ENCODE measurements around the gene KLF2.

KLF2 gene

DNA sequence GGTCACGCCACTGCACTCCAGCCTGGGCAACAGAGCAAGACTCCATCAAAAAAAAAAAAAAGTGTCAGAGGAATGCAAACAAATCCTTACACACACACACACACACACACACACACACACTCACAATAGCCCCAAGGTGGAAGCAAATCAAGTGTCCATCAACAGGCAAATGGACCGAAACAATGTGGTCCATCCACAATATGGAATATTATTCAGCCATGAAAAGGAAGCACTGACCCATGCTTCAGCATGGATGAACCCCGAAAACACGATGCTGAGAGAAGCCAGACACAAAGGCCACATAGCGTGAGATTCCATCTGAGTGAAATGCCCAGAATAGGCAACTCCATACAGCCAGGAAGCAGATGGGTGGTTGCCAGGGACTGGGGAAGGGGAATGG is 16.5 kb upstream of the KLF2 start:
- Histone ChIP-seq H3K4me3 (ENCODE audit: insufficient read depth, low read depth, low read length) (no peak overlapping the region), H3K9me3 (ENCODE audit: control insufficient read depth, low read length) (no peaks in the 10 kb centered on the region), H3K36me3 (ENCODE audit: control insufficient read depth, insufficient read depth, low read length) (no peaks in the 10 kb centered on the region), H3K4me1 (ENCODE audit: control insufficient read depth, insufficient read depth, low read length) (no peaks in the 10 kb centered on the region), H3K27ac (ENCODE audit: insufficient read depth, low read depth, low read length, poor library complexity, severe bottlenecking) (no peak overlapping the region), H3K27me3 (ENCODE audit: control insufficient read depth, insufficient read depth, low read length, poor library complexity, severe bottlenecking) (no peaks in the 10 kb centered on the region)
- WGBS, 2 experiments, result 89 to 93% methylated on average over 5 of the region's 5 CpGs

- H3K4me3 ChIP-seq (ENCODE audit: insufficient read depth, low read depth, low read length), result no peak overlapping the region
- no peak overlapping the region for H3K27ac ChIP-seq (ENCODE audit: insufficient read depth, low read depth, low read length, poor library complexity, severe bottlenecking)
- no peaks in the 10 kb centered on the region for H3K27me3 ChIP-seq (ENCODE audit: control insufficient read depth, insufficient read depth, low read length, poor library complexity, severe bottlenecking)
- H3K9me3 ChIP-seq (ENCODE audit: control insufficient read depth, low read length), result no peaks in the 10 kb centered on the region
- H3K36me3 ChIP-seq (ENCODE audit: control insufficient read depth, insufficient read depth, low read length), result no peaks in the 10 kb centered on the region
- no peaks in the 10 kb centered on the region for H3K4me1 ChIP-seq (ENCODE audit: control insufficient read depth, insufficient read depth, low read length)
- 86 to 92% methylated on average over 3 of the region's 3 CpGs for WGBS, 2 experiments
Observed at GRCh38 chr19:16309643-16310042, 15.0 kb upstream of the KLF2 start.

DNA sequence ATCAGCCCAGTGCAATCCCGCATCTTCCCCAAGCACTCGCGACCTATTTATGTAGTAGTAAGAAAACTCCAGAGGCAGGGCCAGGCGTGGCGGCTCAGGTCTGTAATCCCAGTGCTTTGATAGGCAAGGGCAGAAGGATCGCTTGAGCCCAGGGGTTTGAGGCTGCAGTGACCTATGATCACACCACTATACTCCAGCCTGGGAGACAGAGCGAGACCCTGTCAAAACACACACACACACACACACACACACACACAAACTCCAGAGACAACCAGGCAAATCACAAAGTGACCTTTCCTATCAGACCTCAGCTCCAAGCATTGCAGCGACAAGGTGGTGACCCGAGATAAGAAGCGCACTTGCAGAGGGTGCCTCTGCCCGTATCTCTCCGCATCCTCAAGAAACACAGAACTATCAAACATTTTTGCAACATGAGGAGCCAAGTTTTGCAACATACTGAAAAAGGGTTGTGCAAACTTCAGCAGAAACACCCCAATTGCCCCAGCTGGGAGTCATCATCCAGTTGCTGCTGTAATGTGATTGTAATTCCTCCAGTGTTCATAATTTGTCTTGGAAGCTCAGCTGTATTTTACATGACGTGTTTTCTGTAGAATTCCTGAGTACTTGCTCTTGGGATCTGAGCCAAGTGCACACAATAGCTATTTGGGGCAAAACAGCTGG is 8.7 kb upstream of the KLF2 start:
- no peaks in the 10 kb centered on the region for H3K4me1 ChIP-seq (ENCODE audit: control insufficient read depth, insufficient read depth, low read length)
- H3K9me3 ChIP-seq (ENCODE audit: control insufficient read depth, low read length), result no peaks in the 10 kb centered on the region
- H3K27ac ChIP-seq (ENCODE audit: insufficient read depth, low read depth, low read length, poor library complexity, severe bottlenecking), result no peak overlapping the region
- WGBS, 2 experiments, result 92 to 95% methylated on average over 13 of the region's 13 CpGs
- peaks cover 6% of the 10 kb centered on the region for H3K27me3 ChIP-seq (ENCODE audit: control insufficient read depth, insufficient read depth, low read length, poor library complexity, severe bottlenecking)
- no peaks in the 10 kb centered on the region for H3K36me3 ChIP-seq (ENCODE audit: control insufficient read depth, insufficient read depth, low read length)
- H3K4me3 ChIP-seq (ENCODE audit: insufficient read depth, low read depth, low read length), result no peak overlapping the region

DNA sequence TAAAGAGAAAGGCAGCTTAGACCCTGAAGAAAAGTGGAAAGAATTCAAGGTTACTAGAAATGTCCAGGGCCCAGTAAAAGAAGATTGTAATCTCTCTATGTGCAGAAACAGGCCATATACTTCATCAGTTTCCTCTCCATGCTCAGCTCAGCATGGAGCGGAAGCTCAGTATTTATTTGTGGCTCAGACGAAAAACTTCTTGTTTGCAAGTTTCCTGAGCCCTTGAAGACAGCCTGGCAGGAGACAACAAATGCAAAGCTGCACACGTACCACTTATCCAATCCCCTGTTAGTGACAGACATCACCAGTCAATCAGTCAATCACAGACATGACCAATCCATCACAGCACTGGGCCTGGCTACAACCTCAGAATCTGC is 8.1 kb upstream of the KLF2 start:
- no peak overlapping the region for H3K4me3 ChIP-seq (ENCODE audit: insufficient read depth, low read depth, low read length)

DNA sequence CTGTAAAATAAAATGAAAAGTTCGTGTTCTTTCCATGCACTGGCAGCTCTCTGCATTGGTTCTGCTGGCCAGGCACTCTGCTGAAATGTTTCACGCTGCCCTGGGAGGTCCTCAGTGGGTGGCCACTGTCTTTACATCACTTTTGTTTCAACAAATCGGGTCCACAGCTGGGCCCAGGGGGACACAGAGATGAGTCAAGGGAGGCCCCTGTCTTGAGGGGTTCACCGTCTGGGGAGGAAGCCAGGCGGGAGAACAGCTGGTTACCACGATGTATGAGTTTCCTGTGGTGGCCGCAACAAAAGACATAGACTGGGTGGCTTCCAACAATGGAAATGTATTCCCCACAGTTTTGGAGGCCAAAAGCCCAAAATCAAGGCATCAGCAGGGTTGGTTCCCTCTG is 5.1 kb upstream of the KLF2 start:
- WGBS, 2 experiments, result 44 to 48% methylated on average over 7 of the region's 7 CpGs
- H3K4me1 ChIP-seq (ENCODE audit: control insufficient read depth, insufficient read depth, low read length), result no peaks in the 10 kb centered on the region
- H3K27ac ChIP-seq (ENCODE audit: insufficient read depth, low read depth, low read length, poor library complexity, severe bottlenecking), result no peak overlapping the region
- no peaks in the 10 kb centered on the region for H3K9me3 ChIP-seq (ENCODE audit: control insufficient read depth, low read length)
- no peaks in the 10 kb centered on the region for H3K36me3 ChIP-seq (ENCODE audit: control insufficient read depth, insufficient read depth, low read length)
- no peak overlapping the region for H3K4me3 ChIP-seq (ENCODE audit: insufficient read depth, low read depth, low read length)
- H3K27me3 ChIP-seq (ENCODE audit: control insufficient read depth, insufficient read depth, low read length, poor library complexity, severe bottlenecking), result peaks cover 39% of the 10 kb centered on the region

More for the DNA sequence above, 8.1 kb upstream of the KLF2 start:
- 69 to 70% methylated on average over 3 of the region's 3 CpGs for WGBS, 2 experiments
- H3K36me3 ChIP-seq (ENCODE audit: control insufficient read depth, insufficient read depth, low read length), result no peaks in the 10 kb centered on the region
- no peak overlapping the region for H3K27ac ChIP-seq (ENCODE audit: insufficient read depth, low read depth, low read length, poor library complexity, severe bottlenecking)
- no peaks in the 10 kb centered on the region for H3K4me1 ChIP-seq (ENCODE audit: control insufficient read depth, insufficient read depth, low read length)
- peaks cover 9% of the 10 kb centered on the region for H3K27me3 ChIP-seq (ENCODE audit: control insufficient read depth, insufficient read depth, low read length, poor library complexity, severe bottlenecking)
- no peaks in the 10 kb centered on the region for H3K9me3 ChIP-seq (ENCODE audit: control insufficient read depth, low read length)

DNA sequence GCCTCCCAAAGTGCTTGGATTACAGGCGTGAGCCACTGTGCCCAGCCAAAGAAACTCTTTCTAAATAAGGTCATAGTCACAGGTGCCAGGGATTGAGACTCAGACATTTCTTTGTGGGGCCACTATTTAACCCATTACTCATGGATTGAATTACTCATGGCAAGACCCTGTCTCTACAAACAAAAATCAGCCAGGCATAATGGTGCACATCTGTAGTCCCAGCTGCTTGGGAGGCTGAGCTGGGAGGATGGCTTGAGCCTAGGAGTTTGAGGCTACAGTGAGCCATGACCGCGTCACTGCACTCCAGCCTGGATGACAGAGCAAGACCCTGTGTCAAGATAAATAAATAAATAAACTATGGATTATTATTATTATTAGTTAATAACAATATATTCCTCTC is 3.6 kb upstream of the KLF2 start:
- Histone ChIP-seq H3K9me3 (ENCODE audit: control insufficient read depth, low read length) (no peaks in the 10 kb centered on the region), H3K27me3 (ENCODE audit: control insufficient read depth, insufficient read depth, low read length, poor library complexity, severe bottlenecking) (peaks cover 54% of the 10 kb centered on the region), H3K4me3 (ENCODE audit: insufficient read depth, low read depth, low read length) (no peak overlapping the region), H3K27ac (ENCODE audit: insufficient read depth, low read depth, low read length, poor library complexity, severe bottlenecking) (no peak overlapping the region), H3K36me3 (ENCODE audit: control insufficient read depth, insufficient read depth, low read length) (no peaks in the 10 kb centered on the region), H3K4me1 (ENCODE audit: control insufficient read depth, insufficient read depth, low read length) (peaks cover 3% of the 10 kb centered on the region)
- WGBS, 2 experiments, result 97% methylated on average over 3 of the region's 3 CpGs

DNA sequence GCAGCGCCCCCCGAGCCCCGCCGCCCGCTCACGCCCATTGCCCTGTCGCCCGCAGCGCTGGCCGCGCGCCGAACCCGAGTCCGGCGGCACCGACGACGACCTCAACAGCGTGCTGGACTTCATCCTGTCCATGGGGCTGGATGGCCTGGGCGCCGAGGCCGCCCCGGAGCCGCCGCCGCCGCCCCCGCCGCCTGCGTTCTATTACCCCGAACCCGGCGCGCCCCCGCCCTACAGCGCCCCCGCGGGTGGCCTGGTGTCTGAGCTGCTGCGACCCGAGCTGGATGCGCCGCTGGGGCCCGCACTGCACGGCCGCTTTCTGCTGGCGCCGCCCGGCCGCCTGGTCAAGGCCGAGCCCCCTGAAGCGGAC is 518 bp downstream of the KLF2 start:
- Histone ChIP-seq H3K4me3 (ENCODE audit: insufficient read depth, low read depth, low read length) (peak overlapping the region; percentile 22), H3K36me3 (ENCODE audit: control insufficient read depth, insufficient read depth, low read length) (no peaks in the 10 kb centered on the region), H3K27me3 (ENCODE audit: control insufficient read depth, insufficient read depth, low read length, poor library complexity, severe bottlenecking) (peaks cover 95% of the 10 kb centered on the region), H3K9me3 (ENCODE audit: control insufficient read depth, low read length) (no peaks in the 10 kb centered on the region), H3K27ac (ENCODE audit: insufficient read depth, low read depth, low read length, poor library complexity, severe bottlenecking) (no peak overlapping the region), H3K4me1 (ENCODE audit: control insufficient read depth, insufficient read depth, low read length) (peaks cover 9% of the 10 kb centered on the region)
- 2% methylated on average over 52 of the region's 52 CpGs for WGBS, 2 experiments

GRCh38 chr19:16325641-16326400 is 1.2 kb downstream of the KLF2 start:
- 1% methylated on average over 82 of the region's 82 CpGs for WGBS, 2 experiments
- Histone ChIP-seq H3K4me1 (ENCODE audit: control insufficient read depth, insufficient read depth, low read length) (peaks cover 9% of the 10 kb centered on the region), H3K27ac (ENCODE audit: insufficient read depth, low read depth, low read length, poor library complexity, severe bottlenecking) (no peak overlapping the region), H3K36me3 (ENCODE audit: control insufficient read depth, insufficient read depth, low read length) (no peaks in the 10 kb centered on the region), H3K9me3 (ENCODE audit: control insufficient read depth, low read length) (no peaks in the 10 kb centered on the region), H3K27me3 (ENCODE audit: control insufficient read depth, insufficient read depth, low read length, poor library complexity, severe bottlenecking) (peaks cover 96% of the 10 kb centered on the region), H3K4me3 (ENCODE audit: insufficient read depth, low read depth, low read length) (peak overlapping the region; percentile 24)

DNA sequence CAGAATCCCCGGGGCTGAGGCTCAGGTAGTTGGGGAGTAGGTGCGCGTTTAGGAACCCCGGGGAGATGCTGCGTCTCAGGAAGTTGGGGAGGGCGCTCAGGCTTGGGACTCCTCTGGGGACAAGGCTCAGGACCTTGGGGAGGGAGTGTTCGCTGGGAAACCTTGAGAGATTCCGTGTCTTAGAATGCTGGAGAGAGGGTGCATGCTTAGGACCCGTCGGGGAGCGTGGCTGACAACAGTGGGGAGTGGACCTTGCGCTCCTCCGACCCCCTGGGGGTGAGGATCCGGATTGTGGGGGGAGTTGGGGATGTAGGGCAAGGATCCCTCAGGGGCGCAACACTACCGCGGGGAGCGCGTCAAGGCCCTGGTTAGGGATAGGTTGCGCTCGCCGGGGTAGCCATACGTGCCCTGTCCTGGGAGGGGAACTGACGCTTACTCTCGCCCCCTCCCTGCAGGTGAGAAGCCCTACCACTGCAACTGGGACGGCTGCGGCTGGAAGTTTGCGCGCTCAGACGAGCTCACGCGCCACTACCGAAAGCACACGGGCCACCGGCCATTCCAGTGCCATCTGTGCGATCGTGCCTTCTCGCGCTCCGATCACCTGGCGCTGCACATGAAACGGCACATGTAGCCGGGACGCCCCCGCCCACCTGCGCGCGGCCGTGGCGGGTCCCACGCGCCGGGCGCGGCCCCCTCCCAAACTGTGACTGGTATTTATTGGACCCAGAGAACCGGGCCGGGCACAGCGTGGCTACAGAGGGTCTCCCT is 2.0 kb downstream of the KLF2 start:
- Histone ChIP-seq H3K36me3 (ENCODE audit: control insufficient read depth, insufficient read depth, low read length) (no peaks in the 10 kb centered on the region), H3K4me3 (ENCODE audit: insufficient read depth, low read depth, low read length) (peak overlapping the region; percentile 24), H3K9me3 (ENCODE audit: control insufficient read depth, low read length) (no peaks in the 10 kb centered on the region), H3K27me3 (ENCODE audit: control insufficient read depth, insufficient read depth, low read length, poor library complexity, severe bottlenecking) (peaks cover 98% of the 10 kb centered on the region), H3K4me1 (ENCODE audit: control insufficient read depth, insufficient read depth, low read length) (peaks cover 9% of the 10 kb centered on the region), H3K27ac (ENCODE audit: insufficient read depth, low read depth, low read length, poor library complexity, severe bottlenecking) (no peak overlapping the region)
- 2% methylated on average over 58 of the region's 58 CpGs for WGBS, 2 experiments

- Histone ChIP-seq H3K4me1 (ENCODE audit: control insufficient read depth, insufficient read depth, low read length) (peaks cover 9% of the 10 kb centered on the region), H3K4me3 (ENCODE audit: insufficient read depth, low read depth, low read length) (no peak overlapping the region), H3K27me3 (ENCODE audit: control insufficient read depth, insufficient read depth, low read length, poor library complexity, severe bottlenecking) (peaks cover 93% of the 10 kb centered on the region), H3K27ac (ENCODE audit: insufficient read depth, low read depth, low read length, poor library complexity, severe bottlenecking) (no peak overlapping the region), H3K36me3 (ENCODE audit: control insufficient read depth, insufficient read depth, low read length) (no peaks in the 10 kb centered on the region), H3K9me3 (ENCODE audit: control insufficient read depth, low read length) (no peaks in the 10 kb centered on the region)
- WGBS, 2 experiments, result 25 to 28% methylated on average over 14 of the region's 14 CpGs
Observed at GRCh38 chr19:16327169-16327475, 2.5 kb downstream of the KLF2 start.

All from ectodermal cell (in vitro differentiated cells).